ENCODE measurements around the gene ELAVL1.

Gene ELAVL1

GRCh38 chr19:7926727-7927604 is 78.5 kb downstream of the ELAVL1 start:
- H3K36me3 ChIP-seq (ENCODE audit: control insufficient read depth, insufficient read depth, low read length) = peaks cover 10% of the 10 kb centered on the region
- no peak overlapping the region for H3K9ac ChIP-seq (ENCODE audit: low read length)
- peaks cover 70% of the 10 kb centered on the region for H3K4me1 ChIP-seq (ENCODE audit: control insufficient read depth, insufficient read depth, low read length)
- H3K4me3 ChIP-seq (ENCODE audit: low read length) = peak overlapping the region; percentile 68
- peak overlapping the region; percentile 99 for H3K27ac ChIP-seq (ENCODE audit: low read depth, low read length)
- H3K27me3 ChIP-seq (ENCODE audit: control insufficient read depth, insufficient read depth, low read length) = no peaks in the 10 kb centered on the region

GRCh38 chr19:7926021-7926726 is 79.3 kb downstream of the ELAVL1 start, which contains the start of gene CTXN1:
CTXN1 (minus strand) TSS chr19:7926135; CDS start chr19:7925538, 597 bp downstream.
- Histone ChIP-seq H3K27me3 (ENCODE audit: control insufficient read depth, insufficient read depth, low read length) (no peaks in the 10 kb centered on the region), H3K36me3 (ENCODE audit: control insufficient read depth, insufficient read depth, low read length) (peaks cover 10% of the 10 kb centered on the region), H3K9ac (ENCODE audit: low read length) (no peak within 1 kb of the TSS), H3K4me1 (ENCODE audit: control insufficient read depth, insufficient read depth, low read length) (peaks cover 71% of the 10 kb centered on the region), H3K4me3 (ENCODE audit: low read length) (peak within 1 kb of the TSS; percentile 68), H3K27ac (ENCODE audit: low read depth, low read length) (peak within 1 kb of the TSS; percentile 99)

- H3K9ac ChIP-seq (ENCODE audit: low read length) = no peak overlapping the region
- peak overlapping the region; percentile 78 for H3K27ac ChIP-seq (ENCODE audit: low read depth, low read length)
- peak overlapping the region; percentile 49 for H3K4me3 ChIP-seq (ENCODE audit: low read length)
- H3K4me1 ChIP-seq (ENCODE audit: control insufficient read depth, insufficient read depth, low read length) = peaks cover 67% of the 10 kb centered on the region
- H3K27me3 ChIP-seq (ENCODE audit: control insufficient read depth, insufficient read depth, low read length) = no peaks in the 10 kb centered on the region
- peaks cover 10% of the 10 kb centered on the region for H3K36me3 ChIP-seq (ENCODE audit: control insufficient read depth, insufficient read depth, low read length)
Measured at GRCh38 chr19:7925171-7925851, 80.1 kb downstream of the ELAVL1 start.

GRCh38 chr19:7924651-7925170 is 80.7 kb downstream of the ELAVL1 start:
- no peak overlapping the region for H3K9ac ChIP-seq (ENCODE audit: low read length)
- H3K4me3 ChIP-seq (ENCODE audit: low read length) = peak overlapping the region; percentile 41
- H3K27me3 ChIP-seq (ENCODE audit: control insufficient read depth, insufficient read depth, low read length) = no peaks in the 10 kb centered on the region
- peaks cover 10% of the 10 kb centered on the region for H3K36me3 ChIP-seq (ENCODE audit: control insufficient read depth, insufficient read depth, low read length)
- H3K4me1 ChIP-seq (ENCODE audit: control insufficient read depth, insufficient read depth, low read length) = peaks cover 64% of the 10 kb centered on the region
- peak overlapping the region; percentile 78 for H3K27ac ChIP-seq (ENCODE audit: low read depth, low read length)

GRCh38 chr19:7924241-7924640 is 81.2 kb downstream of the ELAVL1 start:
- Histone ChIP-seq H3K4me3 (ENCODE audit: low read length) (peak overlapping the region; percentile 51), H3K4me1 (ENCODE audit: control insufficient read depth, insufficient read depth, low read length) (peaks cover 59% of the 10 kb centered on the region), H3K27ac (ENCODE audit: low read depth, low read length) (peak overlapping the region; percentile 78)

GRCh38 chr19:7923295-7924191 is 81.9 kb downstream of the ELAVL1 start:
- Histone ChIP-seq H3K27me3 (ENCODE audit: control insufficient read depth, insufficient read depth, low read length) (peaks cover 6% of the 10 kb centered on the region), H3K36me3 (ENCODE audit: control insufficient read depth, insufficient read depth, low read length) (peaks cover 8% of the 10 kb centered on the region), H3K4me3 (ENCODE audit: low read length) (peak overlapping the region; percentile 51), H3K27ac (ENCODE audit: low read depth, low read length) (peak overlapping the region; percentile 78), H3K9ac (ENCODE audit: low read length) (no peak overlapping the region), H3K4me1 (ENCODE audit: control insufficient read depth, insufficient read depth, low read length) (peaks cover 54% of the 10 kb centered on the region)

More at GRCh38 chr19:7924241-7924640, 81.2 kb downstream of the ELAVL1 start:
- H3K36me3 ChIP-seq (ENCODE audit: control insufficient read depth, insufficient read depth, low read length) = peaks cover 10% of the 10 kb centered on the region
- H3K9ac ChIP-seq (ENCODE audit: low read length) = no peak overlapping the region
- no peaks in the 10 kb centered on the region for H3K27me3 ChIP-seq (ENCODE audit: control insufficient read depth, insufficient read depth, low read length)

GRCh38 chr19:7922836-7923195 is 82.6 kb downstream of the ELAVL1 start:
- Histone ChIP-seq H3K9ac (ENCODE audit: low read length) (no peak overlapping the region), H3K27ac (ENCODE audit: low read depth, low read length) (peak overlapping the region; percentile 78), H3K4me3 (ENCODE audit: low read length) (peak overlapping the region; percentile 5), H3K36me3 (ENCODE audit: control insufficient read depth, insufficient read depth, low read length) (peaks cover 8% of the 10 kb centered on the region), H3K4me1 (ENCODE audit: control insufficient read depth, insufficient read depth, low read length) (peaks cover 47% of the 10 kb centered on the region), H3K27me3 (ENCODE audit: control insufficient read depth, insufficient read depth, low read length) (peaks cover 8% of the 10 kb centered on the region)

GRCh38 chr19:7921967-7922835 is 83.2 kb downstream of the ELAVL1 start:
- Histone ChIP-seq H3K4me3 (ENCODE audit: low read length) (peak overlapping the region; percentile 78), H3K36me3 (ENCODE audit: control insufficient read depth, insufficient read depth, low read length) (peaks cover 8% of the 10 kb centered on the region), H3K4me1 (ENCODE audit: control insufficient read depth, insufficient read depth, low read length) (peaks cover 41% of the 10 kb centered on the region), H3K9ac (ENCODE audit: low read length) (no peak overlapping the region), H3K27ac (ENCODE audit: low read depth, low read length) (peak overlapping the region; percentile 78), H3K27me3 (ENCODE audit: control insufficient read depth, insufficient read depth, low read length) (peaks cover 15% of the 10 kb centered on the region)

GRCh38 chr19:7921302-7921966 is 84.0 kb downstream of the ELAVL1 start:
- no peak overlapping the region for H3K9ac ChIP-seq (ENCODE audit: low read length)
- H3K36me3 ChIP-seq (ENCODE audit: control insufficient read depth, insufficient read depth, low read length) = peaks cover 8% of the 10 kb centered on the region
- H3K4me1 ChIP-seq (ENCODE audit: control insufficient read depth, insufficient read depth, low read length) = peaks cover 33% of the 10 kb centered on the region

GRCh38 chr19:7920519-7921301 is 84.7 kb downstream of the ELAVL1 start:
- Histone ChIP-seq H3K27ac (ENCODE audit: low read depth, low read length) (peak overlapping the region; percentile 88), H3K4me1 (ENCODE audit: control insufficient read depth, insufficient read depth, low read length) (peaks cover 30% of the 10 kb centered on the region), H3K9ac (ENCODE audit: low read length) (no peak overlapping the region), H3K36me3 (ENCODE audit: control insufficient read depth, insufficient read depth, low read length) (peaks cover 8% of the 10 kb centered on the region), H3K27me3 (ENCODE audit: control insufficient read depth, insufficient read depth, low read length) (peaks cover 23% of the 10 kb centered on the region), H3K4me3 (ENCODE audit: low read length) (peak overlapping the region; percentile 78)

More at GRCh38 chr19:7921302-7921966, 84.0 kb downstream of the ELAVL1 start:
- Histone ChIP-seq H3K27ac (ENCODE audit: low read depth, low read length) (peak overlapping the region; percentile 78), H3K4me3 (ENCODE audit: low read length) (peak overlapping the region; percentile 78), H3K27me3 (ENCODE audit: control insufficient read depth, insufficient read depth, low read length) (peaks cover 19% of the 10 kb centered on the region)
